ENCODE measurements around the gene MAN2B2.

MAN2B2 gene

DNA sequence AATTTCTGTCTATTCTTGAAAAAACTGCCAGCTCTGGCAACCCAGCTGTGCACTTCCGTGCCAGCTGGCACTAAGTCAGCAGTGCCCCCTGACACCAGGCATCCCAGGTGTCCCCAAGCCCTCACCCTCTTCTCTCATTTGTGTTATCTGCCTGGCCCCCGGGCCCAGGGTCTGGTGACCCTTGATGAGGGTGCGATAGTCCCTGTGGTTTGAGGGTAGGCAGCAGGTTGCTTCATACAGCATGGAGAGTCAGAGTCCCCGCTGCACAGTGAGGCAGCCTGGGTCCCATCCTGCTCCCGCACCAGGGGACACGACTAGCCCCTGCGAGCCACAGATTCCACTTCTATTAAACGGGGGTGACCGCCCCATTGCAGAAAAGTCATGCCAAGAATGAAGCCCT is 1.9 kb downstream of the MAN2B2 start:
- no peak overlapping the region for H3K9ac ChIP-seq (ENCODE audit: low read length)
- H2AFZ ChIP-seq (ENCODE audit: low read depth, low read length, severe bottlenecking), result no peak overlapping the region
- no peak overlapping the region for H3K4me3 ChIP-seq (ENCODE audit: insufficient read depth, low read length, poor library complexity, severe bottlenecking)
- H4K20me1 ChIP-seq (ENCODE audit: low read depth, low read length), result no peaks in the 10 kb centered on the region
- no peaks in the 10 kb centered on the region for H3K9me3 ChIP-seq (ENCODE audit: insufficient read depth, low read length)
- H3K36me3 ChIP-seq (ENCODE audit: low read length), result peaks cover 10% of the 10 kb centered on the region
- no peaks in the 10 kb centered on the region for H3K27me3 ChIP-seq (ENCODE audit: low read length)
- no peak for TF ChIP-seq EZH2phosphoT487 (conservative IDR thresholded peaks at IDR 0.05; ENCODE audit: low read length)
- TF ChIP-seq, protein P1, sequence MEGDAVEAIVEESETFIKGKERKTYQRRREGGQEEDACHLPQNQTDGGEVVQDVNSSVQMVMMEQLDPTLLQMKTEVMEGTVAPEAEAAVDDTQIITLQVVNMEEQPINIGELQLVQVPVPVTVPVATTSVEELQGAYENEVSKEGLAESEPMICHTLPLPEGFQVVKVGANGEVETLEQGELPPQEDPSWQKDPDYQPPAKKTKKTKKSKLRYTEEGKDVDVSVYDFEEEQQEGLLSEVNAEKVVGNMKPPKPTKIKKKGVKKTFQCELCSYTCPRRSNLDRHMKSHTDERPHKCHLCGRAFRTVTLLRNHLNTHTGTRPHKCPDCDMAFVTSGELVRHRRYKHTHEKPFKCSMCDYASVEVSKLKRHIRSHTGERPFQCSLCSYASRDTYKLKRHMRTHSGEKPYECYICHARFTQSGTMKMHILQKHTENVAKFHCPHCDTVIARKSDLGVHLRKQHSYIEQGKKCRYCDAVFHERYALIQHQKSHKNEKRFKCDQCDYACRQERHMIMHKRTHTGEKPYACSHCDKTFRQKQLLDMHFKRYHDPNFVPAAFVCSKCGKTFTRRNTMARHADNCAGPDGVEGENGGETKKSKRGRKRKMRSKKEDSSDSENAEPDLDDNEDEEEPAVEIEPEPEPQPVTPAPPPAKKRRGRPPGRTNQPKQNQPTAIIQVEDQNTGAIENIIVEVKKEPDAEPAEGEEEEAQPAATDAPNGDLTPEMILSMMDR (IDR thresholded peaks at IDR 0.05; ENCODE audit: insufficient read depth, low read length, poor library complexity, severe bottlenecking), result no peak
- H3F3A ChIP-seq (ENCODE audit: insufficient read depth), result 0 out of 2 replicates have a peak, but pooled peaks cover 4% of the 10 kb centered on the region
- no peaks in the 10 kb centered on the region for H3K9me2 ChIP-seq (replicated peaks; ENCODE audit: insufficient read depth, low read length)
- no peak overlapping the region for H3K27ac ChIP-seq (ENCODE audit: low read depth, low read length)
- no peak overlapping the region for H3K4me2 ChIP-seq (ENCODE audit: low read depth, low read length, poor library complexity, severe bottlenecking)
- no peaks in the 10 kb centered on the region; the same call in 1 of the 2 replicates for H3K79me2 ChIP-seq (ENCODE audit: insufficient read depth, low read length)

DNA sequence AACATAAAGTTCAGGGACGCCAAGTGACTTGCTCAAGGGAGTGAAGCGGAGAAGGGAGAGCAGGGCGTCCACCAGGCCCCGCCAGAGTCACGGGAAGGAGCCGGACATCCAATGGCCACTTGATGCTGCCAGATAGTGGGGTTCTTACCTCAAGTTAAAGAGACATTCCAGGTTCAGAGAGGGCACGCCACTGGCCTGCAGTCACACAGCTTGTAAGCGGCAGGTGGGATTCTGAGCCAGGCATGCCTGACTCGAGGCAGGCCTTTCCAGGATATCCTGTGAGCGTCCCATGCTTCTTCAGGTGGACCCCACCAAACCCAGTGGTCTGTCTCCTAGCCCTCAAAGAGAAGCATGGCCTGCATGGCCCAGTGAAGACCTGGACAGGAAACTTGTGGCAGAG is 2.4 kb downstream of the MAN2B2 start:
- Histone ChIP-seq H3K79me2 (ENCODE audit: insufficient read depth, low read length) (no peaks in the 10 kb centered on the region; the same call in 1 of the 2 replicates), H3K27ac (ENCODE audit: low read depth, low read length) (no peak overlapping the region), H3K9ac (ENCODE audit: low read length) (no peak overlapping the region), H3F3A (ENCODE audit: insufficient read depth) (0 out of 2 replicates have a peak, but pooled peaks cover 4% of the 10 kb centered on the region), H3K36me3 (ENCODE audit: low read length) (peaks cover 10% of the 10 kb centered on the region), H3K9me3 (ENCODE audit: insufficient read depth, low read length) (no peaks in the 10 kb centered on the region), H3K4me2 (ENCODE audit: low read depth, low read length, poor library complexity, severe bottlenecking) (no peak overlapping the region), H2AFZ (ENCODE audit: low read depth, low read length, severe bottlenecking) (no peak overlapping the region), H4K20me1 (ENCODE audit: low read depth, low read length) (no peaks in the 10 kb centered on the region), H3K9me2 (replicated peaks; ENCODE audit: insufficient read depth, low read length) (no peaks in the 10 kb centered on the region), H3K27me3 (ENCODE audit: low read length) (no peaks in the 10 kb centered on the region), H3K4me3 (ENCODE audit: insufficient read depth, low read length, poor library complexity, severe bottlenecking) (no peak overlapping the region)
- TF ChIP-seq EZH2phosphoT487 (conservative IDR thresholded peaks at IDR 0.05; ENCODE audit: low read length), result no peak
- TF ChIP-seq, protein P1 (IDR thresholded peaks at IDR 0.05; ENCODE audit: insufficient read depth, low read length, poor library complexity, severe bottlenecking), result no peak

DNA sequence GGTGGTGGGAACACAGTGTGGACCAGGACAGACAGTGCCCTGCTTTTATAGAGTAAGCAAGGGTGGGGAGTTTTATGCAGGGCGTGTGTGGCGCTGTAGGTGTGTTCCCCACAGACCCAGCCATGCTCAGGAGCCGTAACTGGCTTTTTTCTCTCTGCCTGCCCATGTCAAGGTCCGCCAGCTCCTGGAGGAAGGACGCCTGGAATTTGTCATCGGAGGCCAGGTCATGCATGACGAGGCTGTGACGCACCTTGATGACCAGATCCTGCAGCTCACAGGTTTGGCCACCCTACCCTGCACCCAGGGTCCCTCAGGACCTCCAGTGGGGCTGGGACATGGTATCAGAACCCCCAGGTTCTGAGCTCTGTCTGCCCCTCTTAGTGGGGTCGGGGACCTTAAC is 3.2 kb downstream of the MAN2B2 start:
- Histone ChIP-seq H3K9me2 (replicated peaks; ENCODE audit: insufficient read depth, low read length) (no peaks in the 10 kb centered on the region), H3K4me3 (ENCODE audit: insufficient read depth, low read length, poor library complexity, severe bottlenecking) (no peak overlapping the region), H3K79me2 (ENCODE audit: insufficient read depth, low read length) (no peaks in the 10 kb centered on the region; the same call in 1 of the 2 replicates), H2AFZ (ENCODE audit: low read depth, low read length, severe bottlenecking) (no peak overlapping the region), H3K36me3 (ENCODE audit: low read length) (peaks cover 10% of the 10 kb centered on the region), H3K27ac (ENCODE audit: low read depth, low read length) (no peak overlapping the region), H3K4me2 (ENCODE audit: low read depth, low read length, poor library complexity, severe bottlenecking) (no peak overlapping the region), H3K27me3 (ENCODE audit: low read length) (no peaks in the 10 kb centered on the region), H4K20me1 (ENCODE audit: low read depth, low read length) (no peaks in the 10 kb centered on the region), H3K9ac (ENCODE audit: low read length) (no peak overlapping the region), H3K9me3 (ENCODE audit: insufficient read depth, low read length) (no peaks in the 10 kb centered on the region), H3F3A (ENCODE audit: insufficient read depth) (0 out of 2 replicates have a peak, but pooled peaks cover 4% of the 10 kb centered on the region)
- TF ChIP-seq, protein P1 (IDR thresholded peaks at IDR 0.05; ENCODE audit: insufficient read depth, low read length, poor library complexity, severe bottlenecking), result no peak
- TF ChIP-seq EZH2phosphoT487 (conservative IDR thresholded peaks at IDR 0.05; ENCODE audit: low read length), result no peak
